Panc1 (cell line): ENCODE data around the gene MELK. TPM values are rescaled to one million over a fixed set of nuclear protein-coding genes. Genes with fewer than 3 reads are reported as not detected.

Experiments used
- total RNA-seq: library from RNA; stranded (reverse); gene quantifications from one replicate; pipeline ENCODE4 v1.2.1, GENCODE V29; 2021; ENCODE audit not compliant: unreplicated experiment

The MELK gene
- total RNA-seq, 1 experiment from 2014 or later: 112 TPM

Other genes starting within 250 kb of the MELK start
- gene RNF38, start 172.6 kb upstream of the MELK start, total RNA-seq: 78.0 TPM